ENCODE measurements around the gene BORCS6.

The BORCS6 gene

GRCh38 chr17:8221663-8222379, 31.8 kb upstream of the BORCS6 start:
- TF ChIP-seq, protein P1, sequence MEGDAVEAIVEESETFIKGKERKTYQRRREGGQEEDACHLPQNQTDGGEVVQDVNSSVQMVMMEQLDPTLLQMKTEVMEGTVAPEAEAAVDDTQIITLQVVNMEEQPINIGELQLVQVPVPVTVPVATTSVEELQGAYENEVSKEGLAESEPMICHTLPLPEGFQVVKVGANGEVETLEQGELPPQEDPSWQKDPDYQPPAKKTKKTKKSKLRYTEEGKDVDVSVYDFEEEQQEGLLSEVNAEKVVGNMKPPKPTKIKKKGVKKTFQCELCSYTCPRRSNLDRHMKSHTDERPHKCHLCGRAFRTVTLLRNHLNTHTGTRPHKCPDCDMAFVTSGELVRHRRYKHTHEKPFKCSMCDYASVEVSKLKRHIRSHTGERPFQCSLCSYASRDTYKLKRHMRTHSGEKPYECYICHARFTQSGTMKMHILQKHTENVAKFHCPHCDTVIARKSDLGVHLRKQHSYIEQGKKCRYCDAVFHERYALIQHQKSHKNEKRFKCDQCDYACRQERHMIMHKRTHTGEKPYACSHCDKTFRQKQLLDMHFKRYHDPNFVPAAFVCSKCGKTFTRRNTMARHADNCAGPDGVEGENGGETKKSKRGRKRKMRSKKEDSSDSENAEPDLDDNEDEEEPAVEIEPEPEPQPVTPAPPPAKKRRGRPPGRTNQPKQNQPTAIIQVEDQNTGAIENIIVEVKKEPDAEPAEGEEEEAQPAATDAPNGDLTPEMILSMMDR (IDR thresholded peaks at IDR 0.05), result no peak

GRCh38 chr17:8220783-8221662, 31.0 kb upstream of the BORCS6 start:
- TF ChIP-seq, protein P1 (IDR thresholded peaks at IDR 0.05), result no peak

DNA sequence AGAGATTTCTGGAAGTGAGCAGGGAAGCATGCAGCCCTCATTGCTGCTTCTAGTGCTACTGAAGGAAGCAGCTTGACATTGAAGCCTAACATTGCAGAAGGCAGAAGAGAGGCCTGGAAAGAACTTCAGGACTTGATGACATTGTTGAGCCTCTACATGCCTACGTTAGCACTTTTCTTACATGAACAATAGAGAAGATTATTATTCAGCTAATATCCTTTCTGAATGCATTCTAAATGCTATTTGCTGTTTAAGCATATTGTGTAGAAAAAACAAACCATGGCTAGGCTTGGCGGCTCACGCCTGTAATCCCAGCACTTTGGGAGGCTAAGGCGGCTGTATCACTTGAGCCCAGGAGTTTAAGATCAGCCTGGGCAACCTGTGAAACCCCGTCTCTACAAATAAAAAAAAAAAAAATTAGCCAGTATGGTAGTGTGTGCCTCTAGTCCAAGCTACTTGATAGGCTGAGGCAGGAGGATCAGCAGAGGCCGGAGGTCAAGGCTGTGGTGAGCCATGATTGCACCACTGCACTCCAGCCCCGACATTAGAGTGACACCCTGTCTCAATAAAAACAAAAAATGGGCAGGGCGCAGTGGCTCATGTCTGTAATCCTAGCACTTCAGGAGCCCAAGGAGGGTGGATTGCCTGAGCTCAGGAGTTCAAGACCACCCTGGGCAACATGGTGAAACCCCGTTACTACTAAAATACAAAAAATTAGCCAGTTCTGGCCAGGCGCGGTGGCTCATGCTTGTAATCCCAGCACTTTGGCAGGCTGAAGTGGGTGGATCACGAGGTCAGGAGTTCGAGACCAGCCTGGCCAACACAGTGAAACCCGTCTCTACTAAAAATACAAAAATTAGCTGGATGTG, 22.6 kb upstream of the BORCS6 start:
- TF ChIP-seq, protein P1 (IDR thresholded peaks at IDR 0.05), result no peak

GRCh38 chr17:8210761-8211458, 20.9 kb upstream of the BORCS6 start:
- TF ChIP-seq, protein P1 (IDR thresholded peaks at IDR 0.05), result no peak

GRCh38 chr17:8209907-8210760, 20.2 kb upstream of the BORCS6 start, which contains the start of gene AURKB:
TSS of gene AURKB (minus strand) at chr17:8210575. CDS start at chr17:8210224, 351 bp downstream.
- TF ChIP-seq, protein P1 (IDR thresholded peaks at IDR 0.05), result no peak

GRCh38 chr17:8206536-8206935, 16.6 kb upstream of the BORCS6 start:
- TF ChIP-seq, protein P1 (IDR thresholded peaks at IDR 0.05), result no peak
